Measurements from ENCODE around the gene ANKRD18B.
"Not testable (repeated sequence)": the region's sequence is repeated elsewhere in the genome, so short reads cannot be mapped to it uniquely, and the experiment has no call there.

The ANKRD18B gene

DNA sequence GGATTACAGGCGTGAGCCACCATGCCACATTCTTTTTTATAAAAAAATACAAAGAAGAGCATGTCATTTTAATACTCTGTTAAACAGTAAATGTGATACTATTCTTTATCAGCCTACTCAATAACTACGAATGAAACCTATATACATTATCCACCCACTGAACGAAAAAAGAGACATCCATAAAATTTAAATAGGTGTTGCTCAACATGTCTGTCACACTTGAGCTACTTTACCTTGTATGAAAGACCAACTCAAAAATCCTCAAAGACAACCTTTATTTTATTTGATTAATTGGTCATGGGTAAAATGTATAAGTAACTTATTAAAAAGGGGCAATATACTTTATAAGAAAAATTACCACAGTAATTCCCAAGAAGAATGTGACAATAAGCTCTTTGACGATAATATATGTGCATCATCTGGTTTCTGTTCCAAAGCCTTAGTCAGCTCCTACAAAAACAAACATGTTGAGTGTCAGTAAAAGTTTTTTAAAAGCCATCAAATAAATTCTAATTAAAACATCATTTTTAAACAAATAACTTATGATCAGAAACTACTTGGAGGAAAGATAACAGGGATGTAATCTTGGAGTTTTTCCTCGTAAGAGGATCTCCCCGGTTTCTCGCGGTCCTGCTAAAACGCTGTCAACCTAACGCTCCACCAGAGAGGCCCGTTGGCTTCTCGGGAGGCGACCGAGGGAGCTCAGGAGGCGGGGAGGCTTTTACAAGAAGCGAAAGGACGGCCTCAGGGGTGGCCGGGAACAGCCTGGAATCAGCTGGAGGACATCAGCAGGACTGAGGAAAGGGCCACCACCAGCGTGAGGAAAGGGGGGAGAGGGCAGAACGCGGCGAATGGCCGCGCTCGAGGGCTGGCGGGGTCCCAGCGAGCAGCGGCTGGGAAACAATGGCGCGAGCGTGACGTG is 13.5 kb upstream of the ANKRD18B start (continued):
- no peak for TF ChIP-seq ZFP3 (tag by site-specific recombination; IDR thresholded peaks at IDR 0.05; ENCODE audit: low read depth)
- TF ChIP-seq, protein P1, sequence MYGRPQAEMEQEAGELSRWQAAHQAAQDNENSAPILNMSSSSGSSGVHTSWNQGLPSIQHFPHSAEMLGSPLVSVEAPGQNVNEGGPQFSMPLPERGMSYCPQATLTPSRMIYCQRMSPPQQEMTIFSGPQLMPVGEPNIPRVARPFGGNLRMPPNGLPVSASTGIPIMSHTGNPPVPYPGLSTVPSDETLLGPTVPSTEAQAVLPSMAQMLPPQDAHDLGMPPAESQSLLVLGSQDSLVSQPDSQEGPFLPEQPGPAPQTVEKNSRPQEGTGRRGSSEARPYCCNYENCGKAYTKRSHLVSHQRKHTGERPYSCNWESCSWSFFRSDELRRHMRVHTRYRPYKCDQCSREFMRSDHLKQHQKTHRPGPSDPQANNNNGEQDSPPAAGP (tag by site-specific recombination; IDR thresholded peaks at IDR 0.05): no peak
- no peak for TF ChIP-seq ZNF510 (tag by site-specific recombination; IDR thresholded peaks at IDR 0.05; ENCODE audit: insufficient replicate concordance)
- TF ChIP-seq ZNF341 (tag by site-specific recombination; IDR thresholded peaks at IDR 0.05; ENCODE audit: low read depth): peak; percentile 98
- no peak for TF ChIP-seq ZNF274 (IDR thresholded peaks at IDR 0.05; ENCODE audit: low read length)
- TF ChIP-seq ZNF274 (tag by site-specific recombination; IDR thresholded peaks at IDR 0.05; ENCODE audit: borderline replicate concordance): no peak
- TF ChIP-seq ZIC2 (tag by site-specific recombination; IDR thresholded peaks at IDR 0.05): no peak
- TF ChIP-seq ZNF664 (tag by site-specific recombination; IDR thresholded peaks at IDR 0.05): no peak; the same call in 1 of the 2 replicates
- TF ChIP-seq ZNF792 (tag by site-specific recombination; IDR thresholded peaks at IDR 0.05): no peak
- TF ChIP-seq KLF10 (tag by site-specific recombination; IDR thresholded peaks at IDR 0.05): no peak; the same call in 1 of the 2 replicates
- TF ChIP-seq TCF7L2 (IDR thresholded peaks at IDR 0.05; ENCODE audit: borderline replicate concordance, low read depth, low read length): no peak
- TF ChIP-seq ZNF335 (tag by site-specific recombination; conservative IDR thresholded peaks at IDR 0.05): peak; percentile 76
- no peak for TF ChIP-seq ZNF426 (tag by site-specific recombination; IDR thresholded peaks at IDR 0.05)
- TF ChIP-seq ZNF701 (tag by site-specific recombination; IDR thresholded peaks at IDR 0.05): no peak
- TF ChIP-seq YY1 (tag by site-specific recombination; IDR thresholded peaks at IDR 0.05): peak; percentile 78; the same call in 1 of the 2 replicates
- TF ChIP-seq ZFP37 (tag by site-specific recombination; IDR thresholded peaks at IDR 0.05): 0 out of 2 replicates have a peak, but pooled peaks have one; percentile 33
- TF ChIP-seq ZNF404 (tag by site-specific recombination; IDR thresholded peaks at IDR 0.05): no peak
- no peak for TF ChIP-seq ZNF169 (tag by site-specific recombination; IDR thresholded peaks at IDR 0.05)
- TF ChIP-seq ZNF114 (tag by site-specific recombination; IDR thresholded peaks at IDR 0.05): no peak
- TF ChIP-seq ZNF843 (tag by site-specific recombination; IDR thresholded peaks at IDR 0.05): no peak
- TF ChIP-seq ZBTB20 (tag by site-specific recombination; IDR thresholded peaks at IDR 0.05): peak; percentile 70
- TF ChIP-seq ZNF311 (tag by site-specific recombination; IDR thresholded peaks at IDR 0.05; ENCODE audit: borderline replicate concordance): no peak
- 0 out of 2 replicates have a peak, but pooled peaks have one; percentile 8 for TF ChIP-seq ZNF660 (tag by site-specific recombination; IDR thresholded peaks at IDR 0.05)
- TF ChIP-seq KLF16 (tag by site-specific recombination; IDR thresholded peaks at IDR 0.05): no peak
- TF ChIP-seq ZNF37A (tag by site-specific recombination; IDR thresholded peaks at IDR 0.05): no peak
- no peak for TF ChIP-seq ZNF777 (tag by site-specific recombination; IDR thresholded peaks at IDR 0.05; ENCODE audit: borderline replicate concordance)
- TF ChIP-seq ZBTB48 (tag by site-specific recombination; IDR thresholded peaks at IDR 0.05): no peak
- no peak for TF ChIP-seq KLF1 (tag by site-specific recombination; IDR thresholded peaks at IDR 0.05)
- no peak for TF ChIP-seq ZNF623 (tag by site-specific recombination; IDR thresholded peaks at IDR 0.05)
- no peak for TF ChIP-seq ZNF624 (tag by site-specific recombination; IDR thresholded peaks at IDR 0.05)

DNA sequence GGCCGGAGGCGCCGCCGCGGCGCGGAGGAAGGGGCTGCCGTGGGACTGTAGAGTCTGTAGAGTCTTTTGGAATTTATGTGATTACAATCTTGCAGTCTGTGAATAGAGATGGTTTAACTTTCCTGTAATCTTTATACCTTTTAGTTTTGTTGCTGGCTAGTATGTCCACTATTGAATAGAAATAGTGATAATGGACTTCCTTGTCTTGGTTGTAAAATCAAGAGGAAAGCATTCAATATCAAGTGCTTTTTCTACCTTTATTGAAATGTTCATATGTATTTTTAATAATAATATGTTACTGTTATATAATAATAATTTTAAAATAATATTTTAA is 12.9 kb upstream of the ANKRD18B start:
- ChIA-PET POLR2A (interaction anchor here (1.2 to 1.3 kb wide), 3 partner anchors 12 to 184 kb away, joined by 5 to 19 read pairs (median 9); partner anchors contain the start of genes ANKRD18B and NOL6), CTCF (interaction anchor here (1.3 to 1.8 kb wide), 4 partner anchors 9 to 108 kb away, joined by 4 to 7 read pairs (median 6); partner anchors contain the start of gene ANKRD18B)
- not testable (repeated sequence) for H3K36me3 ChIP-seq (ENCODE audit: control insufficient read depth in 2 of 2, insufficient read depth in 1 of 2, low read length in 2 of 2); H3K9me3 ChIP-seq (ENCODE audit: control insufficient read depth, insufficient read depth, low read depth, low read length); H3K4me1 ChIP-seq (ENCODE audit: control insufficient read depth, insufficient read depth, low read length)
- peak overlapping the region; percentile 91 for H3K27ac ChIP-seq (ENCODE audit: extremely low read depth, low read depth, low read length)
- peak overlapping the region; percentile 76 for H3K4me3 ChIP-seq (ENCODE audit: low read depth, low read length)

DNA sequence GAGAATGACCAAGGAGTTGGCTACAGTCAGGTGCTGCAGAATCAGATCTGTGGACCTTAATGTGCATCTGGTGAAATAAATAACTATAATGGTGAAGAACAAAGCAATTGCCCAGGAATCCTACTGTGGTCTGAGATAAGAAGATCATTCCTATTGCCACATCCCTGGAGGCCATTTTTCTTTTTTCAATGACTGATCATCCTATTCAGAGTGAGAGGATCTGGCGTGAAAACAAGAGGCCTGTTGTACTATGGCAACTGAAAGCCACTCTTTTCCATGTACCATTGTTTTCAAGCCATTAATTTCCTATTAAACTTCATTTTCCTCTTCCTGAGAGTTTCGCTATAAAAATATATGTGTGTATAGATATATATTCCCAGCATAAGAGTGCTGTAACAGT is 11.5 kb upstream of the ANKRD18B start:
- POLR2A ChIA-PET; H3K36me3 ChIP-seq (ENCODE audit: control insufficient read depth in 2 of 2, insufficient read depth in 1 of 2, low read length in 2 of 2); CTCF ChIA-PET; H3K4me1 ChIP-seq (ENCODE audit: control insufficient read depth, insufficient read depth, low read length); H3K9me3 ChIP-seq (ENCODE audit: control insufficient read depth, insufficient read depth, low read depth, low read length); H3K27ac ChIP-seq (ENCODE audit: extremely low read depth, low read depth, low read length); H3K4me3 ChIP-seq (ENCODE audit: low read depth, low read length): not testable (repeated sequence)

All from HEK293 (cell line).